Measurements from ENCODE around the gene CHMP6. TPM values are rescaled to one million over a fixed set of nuclear protein-coding genes. Genes with fewer than 3 reads are reported as not detected.

The CHMP6 gene
- total RNA-seq, 2 donors from 2014 or later: 28.4 to 32.5 TPM

DNA sequence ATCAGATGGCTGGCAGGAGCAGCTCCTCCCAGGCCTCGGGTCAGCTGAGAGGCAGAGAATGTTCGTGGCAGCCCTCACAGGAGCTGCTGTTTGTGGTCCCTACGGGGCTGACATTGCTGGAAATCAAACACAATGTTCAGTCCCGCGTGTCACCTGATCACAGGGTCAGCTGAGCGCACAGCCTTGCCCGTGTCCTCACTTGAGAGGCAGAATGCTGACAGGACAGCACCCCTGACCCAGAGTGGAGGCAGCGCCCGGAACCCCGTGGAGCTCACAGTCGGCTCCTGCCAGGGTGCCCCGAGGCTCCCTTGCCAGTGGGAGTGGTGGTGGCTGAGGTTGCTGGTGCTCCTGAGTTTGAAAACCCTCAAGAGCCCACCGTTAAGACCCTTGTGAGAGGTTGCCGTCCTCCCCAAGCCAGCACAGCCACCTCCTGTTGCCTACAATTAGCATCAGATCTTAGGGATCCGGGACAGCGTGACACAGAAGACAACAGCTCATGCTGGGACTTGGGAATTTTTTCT is 3.6 kb upstream of the CHMP6 start:
- Histone ChIP-seq H3K9ac (ENCODE audit: extremely low read depth, low read length, poor library complexity, severe bottlenecking) (no peak overlapping the region), H3K9me3 (ENCODE audit: control insufficient read depth, low read length) (no peaks in the 10 kb centered on the region)
- DNase-seq: peak; percentile 65

GRCh38 chr17:80989586-80989913 is 2.1 kb upstream of the CHMP6 start:
- Mint-ChIP-seq H3K36me3 (ENCODE audit: low read depth) (no peaks in the 10 kb centered on the region), H3K4me1 (peaks cover 5% of the 10 kb centered on the region), H3K27me3 (ENCODE audit: insufficient read depth) (peaks cover 3% of the 10 kb centered on the region), H3K27ac (no peak overlapping the region), H3K4me3 (no peak overlapping the region), H3K9me3 (no peaks in the 10 kb centered on the region)
- H3K27ac ChIP-seq (ENCODE audit: low read depth, low read length): no peak overlapping the region
- no peaks in the 10 kb centered on the region for H3K36me3 ChIP-seq (ENCODE audit: control insufficient read depth, insufficient read depth, low read length)
- WGBS, 2 experiments (ENCODE audit: insufficient coverage in 1 of 2, insufficient read length in 1 of 2): 95 to 96% methylated on average over 11 of the region's 11 CpGs
- no peak overlapping the region for H3K9ac ChIP-seq (ENCODE audit: extremely low read depth, low read length, poor library complexity, severe bottlenecking)
- DNase-seq: no peak
- peaks cover 5% of the 10 kb centered on the region for H3K4me1 ChIP-seq (ENCODE audit: control insufficient read depth, insufficient read depth, low read length)
- no peak overlapping the region for H3K4me3 ChIP-seq (ENCODE audit: low read length)
- no peaks in the 10 kb centered on the region for H3K9me3 ChIP-seq (ENCODE audit: control insufficient read depth, low read length)
- no peak for TF ChIP-seq CTCF (conservative IDR thresholded peaks at IDR 0.05)
- no peaks in the 10 kb centered on the region for H3K27me3 ChIP-seq (ENCODE audit: control insufficient read depth, insufficient read depth, low read length, poor library complexity, severe bottlenecking)

More for the DNA sequence above, 3.6 kb upstream of the CHMP6 start:
- no peaks in the 10 kb centered on the region for H3K9me3 Mint-ChIP-seq
- no peaks in the 10 kb centered on the region for H3K36me3 Mint-ChIP-seq (ENCODE audit: low read depth)
- no peak overlapping the region for H3K27ac Mint-ChIP-seq
- TF ChIP-seq CTCF (conservative IDR thresholded peaks at IDR 0.05): no peak
- no peaks in the 10 kb centered on the region for H3K36me3 ChIP-seq (ENCODE audit: control insufficient read depth, insufficient read depth, low read length)
- peaks cover 6% of the 10 kb centered on the region for H3K27me3 Mint-ChIP-seq (ENCODE audit: insufficient read depth)
- no peak overlapping the region for H3K4me3 Mint-ChIP-seq
- WGBS, 2 experiments (ENCODE audit: insufficient coverage in 1 of 2, insufficient read length in 1 of 2): 78 to 85% methylated on average over 7 to 16 of the region's 16 CpGs
- H3K4me1 ChIP-seq (ENCODE audit: control insufficient read depth, insufficient read depth, low read length): peaks cover 5% of the 10 kb centered on the region
- H3K4me3 ChIP-seq (ENCODE audit: low read length): no peak overlapping the region
- no peak overlapping the region for H3K27ac ChIP-seq (ENCODE audit: low read depth, low read length)
- H3K27me3 ChIP-seq (ENCODE audit: control insufficient read depth, insufficient read depth, low read length, poor library complexity, severe bottlenecking): no peaks in the 10 kb centered on the region
- H3K4me1 Mint-ChIP-seq: peaks cover 4% of the 10 kb centered on the region

GRCh38 chr17:80990921-80991644 is 558 bp upstream of the CHMP6 start:
- WGBS, 2 experiments (ENCODE audit: insufficient coverage in 1 of 2, insufficient read length in 1 of 2): 72 to 76% methylated on average over 16 to 22 of the region's 22 CpGs
- no peak overlapping the region for H3K27ac Mint-ChIP-seq
- peaks cover 5% of the 10 kb centered on the region for H3K4me1 ChIP-seq (ENCODE audit: control insufficient read depth, insufficient read depth, low read length)
- H3K27me3 Mint-ChIP-seq (ENCODE audit: insufficient read depth): peaks cover 2% of the 10 kb centered on the region
- H3K9me3 Mint-ChIP-seq: no peaks in the 10 kb centered on the region
- DNase-seq: peak; percentile 59
- no peaks in the 10 kb centered on the region for H3K36me3 ChIP-seq (ENCODE audit: control insufficient read depth, insufficient read depth, low read length)
- no peak overlapping the region for H3K27ac ChIP-seq (ENCODE audit: low read depth, low read length)
- H3K27me3 ChIP-seq (ENCODE audit: control insufficient read depth, insufficient read depth, low read length, poor library complexity, severe bottlenecking): no peaks in the 10 kb centered on the region
- H3K4me3 Mint-ChIP-seq: peak overlapping the region; percentile 58
- H3K36me3 Mint-ChIP-seq (ENCODE audit: low read depth): peaks cover 11% of the 10 kb centered on the region
- no peak for TF ChIP-seq CTCF (conservative IDR thresholded peaks at IDR 0.05)
- H3K4me3 ChIP-seq (ENCODE audit: low read length): peak overlapping the region; percentile 81
- peaks cover 5% of the 10 kb centered on the region for H3K4me1 Mint-ChIP-seq
- H3K9ac ChIP-seq (ENCODE audit: extremely low read depth, low read length, poor library complexity, severe bottlenecking): no peak overlapping the region
- H3K9me3 ChIP-seq (ENCODE audit: control insufficient read depth, low read length): no peaks in the 10 kb centered on the region
